Astrocyte of the cerebellum (primary cell): ENCODE measurements around the gene ZNF678.
"Not testable (repeated sequence)": the region's sequence is repeated elsewhere in the genome, so short reads cannot be mapped to it uniquely, and the experiment has no call there.

Experiments used
- DNase-seq: peaks from one replicate; pipeline ENCODE4 v3.0.0-alpha.2; 2011; ENCODE audit warnings: low read depth
- H3K4me3 ChIP-seq: 2 replicates; pipeline ENCODE4 v1.5.1; 2011; ENCODE audit warnings: mild to moderate bottlenecking, low read depth, low read length, moderate library complexity
- CTCF ChIP-seq: IDR thresholded peaks from 2 replicates; pipeline ENCODE4 v1.5.1; 2012; ENCODE audit warnings: low read length, low read depth, moderate library complexity, mild to moderate bottlenecking; ENCODE audit errors: missing control alignments
- in situ Hi-C: cut with HindIII; loops from 2 replicates; pipeline ENCODE4 v1.10.0; 2017; ENCODE audit warnings: low sequenced_read_pairs

ZNF678 gene

GRCh38 chr1:227662933-227663332, 99.6 kb downstream of the ZNF678 start:
- DNase-seq, result no peak
- no peak for TF ChIP-seq CTCF
- H3K4me3 ChIP-seq, result no peak overlapping the region
- in situ Hi-C loops, result no loop called here

- no peak overlapping the region for H3K4me3 ChIP-seq
- in situ Hi-C loops, result no loop called here
- DNase-seq, result no peak
- no peak for TF ChIP-seq CTCF
Measured at GRCh38 chr1:227666286-227666685, 102.9 kb downstream of the ZNF678 start.

GRCh38 chr1:227673441-227673840, 110.1 kb downstream of the ZNF678 start:
- in situ Hi-C loops, result no loop called here
- TF ChIP-seq CTCF, result no peak
- H3K4me3 ChIP-seq, result no peak overlapping the region
- no peak for DNase-seq

GRCh38 chr1:227685807-227686206, 122.5 kb downstream of the ZNF678 start:
- H3K4me3 ChIP-seq, result no peak overlapping the region
- in situ Hi-C loops, result no loop called here
- no peak for TF ChIP-seq CTCF
- DNase-seq, result no peak

GRCh38 chr1:227697321-227697864, 134.0 kb downstream of the ZNF678 start:
- in situ Hi-C loops, result no loop called here
- TF ChIP-seq CTCF, result no peak
- no peak for DNase-seq
- no peak overlapping the region for H3K4me3 ChIP-seq

- in situ Hi-C loops, H3K4me3 ChIP-seq, DNase-seq: not testable (repeated sequence)
Measured at GRCh38 chr1:227701631-227702030, 138.3 kb downstream of the ZNF678 start.

GRCh38 chr1:227707846-227708245, 144.5 kb downstream of the ZNF678 start:
- no peak for DNase-seq
- in situ Hi-C loops, result no loop called here
- H3K4me3 ChIP-seq, result no peak overlapping the region
- no peak for TF ChIP-seq CTCF
